C4-2B (cell line): ENCODE measurements around the gene MID2.

Experiments
- H3K27ac ChIP-seq: fragments of 450-650 bp; 2 replicates; pipeline ENCODE4 v1.5.1; 2017
- CTCF ChIP-seq: fragments of 450-650 bp; conservative IDR thresholded peaks from 2 replicates; pipeline ENCODE4 v1.5.1; 2017; ENCODE audit warnings: mild to moderate bottlenecking
- ZFX ChIP-seq: fragments of 450-650 bp; IDR thresholded peaks from 2 replicates; pipeline ENCODE4 v1.6.1; 2017

MID2 gene

GRCh38 chrX:107827852-107828251 lies 2.2 kb downstream of the MID2 start:
- TF ChIP-seq ZFX: no peak
- TF ChIP-seq CTCF: no peak
- H3K27ac ChIP-seq: no peak overlapping the region

GRCh38 chrX:107829878-107830277 lies 4.2 kb downstream of the MID2 start:
- TF ChIP-seq CTCF (no peak), ZFX (no peak)
- no peak overlapping the region for H3K27ac ChIP-seq

GRCh38 chrX:107831071-107831730 lies 5.5 kb downstream of the MID2 start:
- no peak for TF ChIP-seq ZFX
- TF ChIP-seq CTCF: no peak
- no peak overlapping the region for H3K27ac ChIP-seq

GRCh38 chrX:107834275-107835201 lies 8.9 kb downstream of the MID2 start:
- H3K27ac ChIP-seq: no peak overlapping the region
- TF ChIP-seq CTCF (no peak), ZFX (no peak)

GRCh38 chrX:107836958-107837357 lies 11.3 kb downstream of the MID2 start:
- TF ChIP-seq CTCF: no peak
- TF ChIP-seq ZFX: no peak
- H3K27ac ChIP-seq: no peak overlapping the region

GRCh38 chrX:107840971-107841370 lies 15.3 kb downstream of the MID2 start:
- no peak for TF ChIP-seq ZFX
- TF ChIP-seq CTCF: no peak
- H3K27ac ChIP-seq: no peak overlapping the region
